ENCODE results near the gene EP400. TPM values are rescaled to one million over a fixed set of nuclear protein-coding genes. Genes with fewer than 3 reads are reported as not detected.
A peak's percentile ranks its signal among the peaks of the same experiment; 100 is the strongest.

The EP400 gene
- total and polyA plus RNA-seq, 9 of the 15 experiments (the other 6 are each of a cell fraction or from before 2014, with no cell fraction given), result 4.5 to 58.0 (median 7.0) TPM

- TF ChIP-seq, protein P1, sequence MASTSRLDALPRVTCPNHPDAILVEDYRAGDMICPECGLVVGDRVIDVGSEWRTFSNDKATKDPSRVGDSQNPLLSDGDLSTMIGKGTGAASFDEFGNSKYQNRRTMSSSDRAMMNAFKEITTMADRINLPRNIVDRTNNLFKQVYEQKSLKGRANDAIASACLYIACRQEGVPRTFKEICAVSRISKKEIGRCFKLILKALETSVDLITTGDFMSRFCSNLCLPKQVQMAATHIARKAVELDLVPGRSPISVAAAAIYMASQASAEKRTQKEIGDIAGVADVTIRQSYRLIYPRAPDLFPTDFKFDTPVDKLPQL (IDR thresholded peaks at IDR 0.05; ENCODE audit: extremely low read depth, insufficient read length), result no peak
- no peak for TF ChIP-seq ZNF354B (CRISPR knock-in tag; IDR thresholded peaks at IDR 0.05)
- TF ChIP-seq ADNP (tag; IDR thresholded peaks at IDR 0.05), result peak; percentile 75; the same call in 1 of the 2 replicates
- TF ChIP-seq C11orf30 (IDR thresholded peaks at IDR 0.05; ENCODE audit: low read depth), result no peak
- no peak for TF ChIP-seq NFIX (CRISPR knock-in tag; IDR thresholded peaks at IDR 0.05; ENCODE audit: low read depth)
- no peak for TF ChIP-seq ZNF778 (CRISPR knock-in tag; IDR thresholded peaks at IDR 0.05)
- 0 out of 2 replicates have a peak, but pooled peaks have one; percentile 1 for TF ChIP-seq BHLHE40 (IDR thresholded peaks at IDR 0.05; ENCODE audit: low read length)
- TF ChIP-seq NCOA1 (IDR thresholded peaks at IDR 0.05; ENCODE audit: low read depth), result no peak
- TF ChIP-seq FOS (IDR thresholded peaks at IDR 0.05; ENCODE audit: extremely low read depth, insufficient read length), result no peak
- TF ChIP-seq ESRRB (CRISPR knock-in tag; IDR thresholded peaks at IDR 0.05; ENCODE audit: borderline replicate concordance), result no peak
- TF ChIP-seq KHSRP (IDR thresholded peaks at IDR 0.05), result no peak
- peak; percentile 70 for TF ChIP-seq ATF7 (IDR thresholded peaks at IDR 0.05)
- no peak for TF ChIP-seq ZNF311 (CRISPR knock-in tag; IDR thresholded peaks at IDR 0.05)
- TF ChIP-seq ZNF780A (CRISPR knock-in tag; IDR thresholded peaks at IDR 0.05), result no peak
- no peak for TF ChIP-seq ETS2 (tag; IDR thresholded peaks at IDR 0.05; ENCODE audit: borderline replicate concordance, poor library complexity, severe bottlenecking)
- TF ChIP-seq POLR2G (IDR thresholded peaks at IDR 0.05; ENCODE audit: low read depth, low read length), result peak; percentile 88
- TF ChIP-seq, protein P2, sequence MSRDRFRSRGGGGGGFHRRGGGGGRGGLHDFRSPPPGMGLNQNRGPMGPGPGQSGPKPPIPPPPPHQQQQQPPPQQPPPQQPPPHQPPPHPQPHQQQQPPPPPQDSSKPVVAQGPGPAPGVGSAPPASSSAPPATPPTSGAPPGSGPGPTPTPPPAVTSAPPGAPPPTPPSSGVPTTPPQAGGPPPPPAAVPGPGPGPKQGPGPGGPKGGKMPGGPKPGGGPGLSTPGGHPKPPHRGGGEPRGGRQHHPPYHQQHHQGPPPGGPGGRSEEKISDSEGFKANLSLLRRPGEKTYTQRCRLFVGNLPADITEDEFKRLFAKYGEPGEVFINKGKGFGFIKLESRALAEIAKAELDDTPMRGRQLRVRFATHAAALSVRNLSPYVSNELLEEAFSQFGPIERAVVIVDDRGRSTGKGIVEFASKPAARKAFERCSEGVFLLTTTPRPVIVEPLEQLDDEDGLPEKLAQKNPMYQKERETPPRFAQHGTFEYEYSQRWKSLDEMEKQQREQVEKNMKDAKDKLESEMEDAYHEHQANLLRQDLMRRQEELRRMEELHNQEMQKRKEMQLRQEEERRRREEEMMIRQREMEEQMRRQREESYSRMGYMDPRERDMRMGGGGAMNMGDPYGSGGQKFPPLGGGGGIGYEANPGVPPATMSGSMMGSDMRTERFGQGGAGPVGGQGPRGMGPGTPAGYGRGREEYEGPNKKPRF (IDR thresholded peaks at IDR 0.05; ENCODE audit: low read depth, low read length), result no peak
- peak; percentile 70 to 77 for TF ChIP-seq RAD21 (CRISPR knock-in tag; conservative IDR thresholded peaks at IDR 0.05 in 1 of 2, IDR thresholded peaks at IDR 0.05 in 1 of 2)
- no peak for TF ChIP-seq IRF9 (tag; IDR thresholded peaks at IDR 0.05)
- no peak for TF ChIP-seq CCAR2 (IDR thresholded peaks at IDR 0.05; ENCODE audit: low read depth, low read length)
- no peak for TF ChIP-seq POLR3A (IDR thresholded peaks at IDR 0.05; ENCODE audit: borderline replicate concordance, extremely low read depth, insufficient read depth, insufficient read length)
- peak in 1 of 2 experiments; percentile 35; a peak in 2 of 4 replicates for TF ChIP-seq NRF1 (conservative IDR thresholded peaks at IDR 0.05 in 1 of 2, IDR thresholded peaks at IDR 0.05 in 1 of 2)
- TF ChIP-seq MNT (conservative IDR thresholded peaks at IDR 0.05), result peak; percentile 74 to 84
- no peak for TF ChIP-seq ETV1 (tag; conservative IDR thresholded peaks at IDR 0.05; ENCODE audit: low read depth)
Measured at GRCh38 chr12:131949431-131950181, at the start of gene EP400 (continued).
